GM19099 (cell line): ENCODE measurements around the gene BMS1.

Source experiments
- POLR2A ChIP-seq: IDR thresholded peaks from 3 replicates; pipeline ENCODE4 v1.6.1; 2011; ENCODE audit warnings: low read depth; ENCODE audit not compliant: insufficient read length; ENCODE audit errors: extremely low read depth

Gene BMS1, protein sequence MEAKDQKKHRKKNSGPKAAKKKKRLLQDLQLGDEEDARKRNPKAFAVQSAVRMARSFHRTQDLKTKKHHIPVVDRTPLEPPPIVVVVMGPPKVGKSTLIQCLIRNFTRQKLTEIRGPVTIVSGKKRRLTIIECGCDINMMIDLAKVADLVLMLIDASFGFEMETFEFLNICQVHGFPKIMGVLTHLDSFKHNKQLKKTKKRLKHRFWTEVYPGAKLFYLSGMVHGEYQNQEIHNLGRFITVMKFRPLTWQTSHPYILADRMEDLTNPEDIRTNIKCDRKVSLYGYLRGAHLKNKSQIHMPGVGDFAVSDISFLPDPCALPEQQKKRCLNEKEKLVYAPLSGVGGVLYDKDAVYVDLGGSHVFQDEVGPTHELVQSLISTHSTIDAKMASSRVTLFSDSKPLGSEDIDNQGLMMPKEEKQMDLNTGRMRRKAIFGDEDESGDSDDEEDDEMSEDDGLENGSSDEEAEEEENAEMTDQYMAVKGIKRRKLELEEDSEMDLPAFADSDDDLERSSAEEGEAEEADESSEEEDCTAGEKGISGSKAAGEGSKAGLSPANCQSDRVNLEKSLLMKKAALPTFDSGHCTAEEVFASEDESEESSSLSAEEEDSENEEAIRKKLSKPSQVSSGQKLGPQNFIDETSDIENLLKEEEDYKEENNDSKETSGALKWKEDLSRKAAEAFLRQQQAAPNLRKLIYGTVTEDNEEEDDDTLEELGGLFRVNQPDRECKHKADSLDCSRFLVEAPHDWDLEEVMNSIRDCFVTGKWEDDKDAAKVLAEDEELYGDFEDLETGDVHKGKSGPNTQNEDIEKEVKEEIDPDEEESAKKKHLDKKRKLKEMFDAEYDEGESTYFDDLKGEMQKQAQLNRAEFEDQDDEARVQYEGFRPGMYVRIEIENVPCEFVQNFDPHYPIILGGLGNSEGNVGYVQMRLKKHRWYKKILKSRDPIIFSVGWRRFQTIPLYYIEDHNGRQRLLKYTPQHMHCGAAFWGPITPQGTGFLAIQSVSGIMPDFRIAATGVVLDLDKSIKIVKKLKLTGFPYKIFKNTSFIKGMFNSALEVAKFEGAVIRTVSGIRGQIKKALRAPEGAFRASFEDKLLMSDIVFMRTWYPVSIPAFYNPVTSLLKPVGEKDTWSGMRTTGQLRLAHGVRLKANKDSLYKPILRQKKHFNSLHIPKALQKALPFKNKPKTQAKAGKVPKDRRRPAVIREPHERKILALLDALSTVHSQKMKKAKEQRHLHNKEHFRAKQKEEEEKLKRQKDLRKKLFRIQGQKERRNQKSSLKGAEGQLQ

GRCh38 chr10:42782446-42783180 lies at the start of gene BMS1:
Gene BMS1, plus strand, starts transcription at chr10:42782795. Its CDS starts 1,600 bp downstream, at chr10:42784395.
- peak; percentile 92 for TF ChIP-seq POLR2A

GRCh38 chr10:42734536-42734935 lies 48.1 kb upstream of the BMS1 start:
- no peak for TF ChIP-seq POLR2A

GRCh38 chr10:42738679-42739078 lies 43.9 kb upstream of the BMS1 start:
- TF ChIP-seq POLR2A, result no peak

- no peak for TF ChIP-seq POLR2A
Measured at GRCh38 chr10:42743697-42744096, 38.9 kb upstream of the BMS1 start.

DNA sequence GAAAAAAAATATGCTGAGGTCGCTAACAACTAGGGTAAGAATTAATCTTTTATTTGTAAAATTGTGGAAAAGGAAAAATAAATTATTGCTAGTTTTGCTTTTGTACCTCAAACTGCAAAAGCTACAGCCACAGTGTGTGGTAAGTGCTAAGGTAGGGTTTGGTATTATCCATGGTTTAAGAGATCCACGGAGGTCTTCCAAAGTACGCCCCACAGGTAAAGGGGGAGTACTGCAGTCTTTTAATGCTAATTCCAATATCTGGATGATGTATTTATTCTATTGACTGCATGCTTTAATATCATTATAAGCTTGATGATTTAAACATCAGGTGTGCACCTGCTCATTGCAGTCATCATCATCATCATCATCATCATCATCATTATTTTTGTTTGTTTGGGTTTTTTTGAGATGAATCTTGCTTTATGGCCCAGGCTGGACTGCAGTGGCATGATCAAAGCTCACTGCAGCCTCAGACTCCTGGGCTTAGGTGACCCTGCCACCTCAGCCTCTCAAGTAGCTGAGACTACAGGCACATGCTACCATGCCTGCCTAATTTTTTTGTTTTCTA lies 38.4 kb upstream of the BMS1 start:
- TF ChIP-seq POLR2A, result no peak

- no peak for TF ChIP-seq POLR2A
Measured at GRCh38 chr10:42753126-42753506, 29.5 kb upstream of the BMS1 start.

- no peak for TF ChIP-seq POLR2A
Measured at GRCh38 chr10:42753507-42754154, 29.0 kb upstream of the BMS1 start.

- no peak for TF ChIP-seq POLR2A
Measured at GRCh38 chr10:42754155-42755027, 28.2 kb upstream of the BMS1 start.

- TF ChIP-seq POLR2A, result no peak
Measured at GRCh38 chr10:42755028-42755451, 27.6 kb upstream of the BMS1 start.

DNA sequence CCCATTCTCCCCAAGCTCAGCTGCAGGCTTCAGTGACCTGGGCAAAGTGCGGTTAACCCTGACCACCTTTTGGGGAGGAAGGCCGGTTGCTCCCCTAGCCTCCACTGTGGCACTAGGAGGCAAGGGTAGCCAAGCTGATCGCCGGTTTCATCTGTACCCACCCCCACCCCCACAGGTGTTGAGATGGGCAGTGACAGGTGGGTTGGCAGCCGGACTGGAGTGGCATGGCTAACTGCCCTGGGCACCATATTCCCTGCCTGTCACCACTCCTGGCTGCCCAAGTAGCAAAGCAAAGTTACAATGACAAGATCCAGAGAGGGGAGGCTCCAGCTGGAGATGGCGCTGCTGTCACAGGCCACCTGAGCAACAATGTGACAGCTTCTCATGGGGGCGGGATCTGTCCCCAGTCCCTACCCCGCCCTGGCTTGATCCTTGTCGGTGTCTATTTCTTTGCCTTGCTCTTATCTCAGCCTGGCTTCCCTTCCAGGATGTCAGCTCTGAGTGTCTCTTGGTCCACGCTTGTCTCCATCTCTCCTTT lies 27.0 kb upstream of the BMS1 start:
- no peak for TF ChIP-seq POLR2A

- no peak for TF ChIP-seq POLR2A
Measured at GRCh38 chr10:42767906-42768305, 14.7 kb upstream of the BMS1 start.

DNA sequence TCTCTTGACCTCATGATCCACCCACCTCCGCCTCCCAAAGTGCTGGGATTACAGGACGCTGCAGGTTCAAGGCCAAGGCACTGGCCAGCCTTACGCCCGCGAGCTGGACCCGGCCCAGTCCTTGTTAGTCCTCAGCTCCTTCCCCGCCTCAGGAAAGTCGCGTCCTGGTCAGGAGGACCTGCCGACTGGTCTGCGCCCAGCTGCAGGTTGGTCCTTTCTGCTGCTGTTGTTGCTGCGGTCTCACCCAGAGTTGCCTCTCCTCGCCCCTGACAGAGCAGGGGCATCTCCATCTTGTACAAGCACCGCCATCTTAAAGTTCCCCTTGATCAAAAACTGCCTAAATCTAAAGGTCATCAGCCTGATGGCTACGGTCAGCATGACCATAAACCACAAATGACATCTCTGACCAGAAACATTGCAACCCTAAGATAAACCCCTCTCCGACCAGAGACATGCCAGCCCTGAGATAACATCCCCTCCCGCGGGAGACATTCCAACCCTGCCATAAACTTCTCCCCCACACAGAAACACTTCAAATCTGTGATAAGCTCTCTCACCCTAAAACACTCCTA lies 13.9 kb upstream of the BMS1 start:
- TF ChIP-seq POLR2A, result no peak
